ENCODE measurements around the gene CISD3.

CISD3 gene

GRCh38 chr17:38746004-38746848 is 16.1 kb downstream of the CISD3 start:
- TF ChIP-seq POLR2AphosphoS5 (IDR thresholded peaks at IDR 0.05; ENCODE audit: low read depth, low read length) (no peak), SIN3A (IDR thresholded peaks at IDR 0.05; ENCODE audit: borderline replicate concordance, insufficient read depth, low read length) (peak; percentile 39; the same call in 1 of the 2 replicates)

- TF ChIP-seq SIN3A (IDR thresholded peaks at IDR 0.05; ENCODE audit: borderline replicate concordance, insufficient read depth, low read length) (no peak), REST (IDR thresholded peaks at IDR 0.05; ENCODE audit: insufficient read depth in 1 of 2, low read depth in 2 of 2, low read length in 2 of 2) (no peak), TAF1 (IDR thresholded peaks at IDR 0.05; ENCODE audit: borderline replicate concordance, insufficient read depth, low read length) (no peak), FOXP2 (optimal IDR thresholded peaks at IDR 0.05; ENCODE audit: borderline replicate concordance, extremely low read depth, extremely low read length, insufficient read depth) (no peak), POLR2AphosphoS5 (IDR thresholded peaks at IDR 0.05; ENCODE audit: low read depth, low read length) (no peak)
Observed at GRCh38 chr17:38746849-38747462, 16.8 kb downstream of the CISD3 start.

GRCh38 chr17:38747463-38748148 is 17.5 kb downstream of the CISD3 start:
- TF ChIP-seq TAF1 (IDR thresholded peaks at IDR 0.05; ENCODE audit: borderline replicate concordance, insufficient read depth, low read length) (0 out of 2 replicates have a peak, but pooled peaks have one; percentile 19), REST (IDR thresholded peaks at IDR 0.05; ENCODE audit: insufficient read depth in 1 of 2, low read depth in 2 of 2, low read length in 2 of 2) (no peak)

- TF ChIP-seq SIN3A (IDR thresholded peaks at IDR 0.05; ENCODE audit: borderline replicate concordance, insufficient read depth, low read length) (no peak; the same call in 1 of the 2 replicates), POLR2AphosphoS5 (IDR thresholded peaks at IDR 0.05; ENCODE audit: low read depth, low read length) (peak; percentile 68), FOXP2 (optimal IDR thresholded peaks at IDR 0.05; ENCODE audit: borderline replicate concordance, extremely low read depth, extremely low read length, insufficient read depth) (peak; percentile 53), REST (IDR thresholded peaks at IDR 0.05; ENCODE audit: insufficient read depth in 1 of 2, low read depth in 2 of 2, low read length in 2 of 2) (0 out of 4 replicates have a peak, but pooled peaks of 1 of the 2 experiments have one; percentile 42), TAF1 (IDR thresholded peaks at IDR 0.05; ENCODE audit: borderline replicate concordance, insufficient read depth, low read length) (peak; percentile 68; the same call in 1 of the 2 replicates)
Observed at GRCh38 chr17:38748149-38748891, 18.2 kb downstream of the CISD3 start, which contains the start of gene PCGF2. Gene PCGF2 (minus strand): TSS chr17:38748336. CDS start chr17:38740402, 7,934 bp downstream.

- no peak for TF ChIP-seq TAF1 (IDR thresholded peaks at IDR 0.05; ENCODE audit: borderline replicate concordance, insufficient read depth, low read length)
- peak; percentile 30 for TF ChIP-seq FOXP2 (optimal IDR thresholded peaks at IDR 0.05; ENCODE audit: borderline replicate concordance, extremely low read depth, extremely low read length, insufficient read depth)
Observed at GRCh38 chr17:38748892-38749222, 18.7 kb downstream of the CISD3 start.
